Measurements from ENCODE around the gene PCSK7.
"Not testable (repeated sequence)": the region's sequence is repeated elsewhere in the genome, so short reads cannot be mapped to it uniquely, and the experiment has no call there.

Gene PCSK7

DNA sequence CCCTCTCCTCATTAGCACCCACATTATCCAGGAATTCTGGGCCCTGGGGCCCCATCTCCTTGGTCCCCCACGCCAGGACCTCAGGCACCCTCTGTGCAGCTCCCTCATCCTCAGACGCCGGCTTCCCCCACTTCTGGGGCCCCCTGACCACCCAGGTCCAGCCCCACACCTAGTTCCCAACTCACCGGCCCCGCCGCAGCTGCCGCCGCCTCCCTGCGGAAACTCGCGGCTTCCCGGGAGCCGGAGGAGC is at the start of gene PCSK7:
TSS of gene PCSK7 (minus strand) at position 232 of the 250 bp plus-strand sequence. CDS start 2,229 bp downstream, outside the sequence.
- DNase-seq (ENCODE audit: low read depth in 2 of 2), result no peak

DNA sequence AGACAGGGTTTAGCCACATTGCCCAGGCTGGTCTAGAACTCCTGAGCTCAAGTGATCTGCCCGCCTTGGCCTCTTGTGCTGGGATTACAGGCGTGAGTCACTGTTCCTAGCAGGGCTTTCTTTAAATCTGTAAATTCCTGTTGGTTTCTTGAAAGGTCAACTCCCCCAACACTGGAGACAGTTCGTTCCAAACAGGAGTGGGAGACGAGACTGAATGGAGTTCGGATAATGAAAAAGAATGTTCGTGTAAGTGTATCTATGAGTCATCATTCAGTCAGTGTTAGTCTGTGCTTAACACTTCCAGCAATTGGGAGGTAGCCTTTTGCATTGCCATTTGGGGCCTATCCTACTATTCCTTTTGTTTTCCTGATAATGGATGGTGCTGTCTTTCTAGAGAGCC is 49.3 kb upstream of the PCSK7 start:
- no peak for DNase-seq (ENCODE audit: low read depth in 2 of 2)

- no peak for DNase-seq (ENCODE audit: low read depth in 2 of 2)
These were observed 48.0 kb upstream of the PCSK7 start for GRCh38 chr11:117279711-117280376.

- DNase-seq (ENCODE audit: low read depth in 2 of 2), result no peak
These were observed 46.5 kb upstream of the PCSK7 start for GRCh38 chr11:117278347-117278746.

GRCh38 chr11:117273550-117274289 is 41.8 kb upstream of the PCSK7 start:
- DNase-seq (ENCODE audit: low read depth in 2 of 2), result no peak

DNA sequence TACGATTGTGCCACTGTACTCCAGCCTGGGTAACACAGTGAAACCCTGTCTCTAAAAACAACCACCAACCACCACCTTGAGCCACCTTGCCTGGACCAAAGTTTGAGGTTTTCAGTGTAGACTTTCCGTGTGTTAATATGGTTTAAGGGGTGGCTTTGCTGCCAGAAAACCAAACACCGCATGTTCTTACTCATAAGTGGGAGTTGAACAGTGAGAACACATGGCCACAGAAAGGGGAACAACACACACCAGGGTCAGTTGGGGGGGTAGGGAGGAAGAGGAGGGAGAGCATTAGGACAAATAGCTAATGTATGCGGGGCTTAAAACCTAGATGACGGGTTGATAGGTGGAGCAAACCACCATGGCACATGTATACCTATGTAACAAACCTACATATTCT is 40.3 kb upstream of the PCSK7 start:
- not testable (repeated sequence) for DNase-seq (ENCODE audit: low read depth in 2 of 2)

DNA sequence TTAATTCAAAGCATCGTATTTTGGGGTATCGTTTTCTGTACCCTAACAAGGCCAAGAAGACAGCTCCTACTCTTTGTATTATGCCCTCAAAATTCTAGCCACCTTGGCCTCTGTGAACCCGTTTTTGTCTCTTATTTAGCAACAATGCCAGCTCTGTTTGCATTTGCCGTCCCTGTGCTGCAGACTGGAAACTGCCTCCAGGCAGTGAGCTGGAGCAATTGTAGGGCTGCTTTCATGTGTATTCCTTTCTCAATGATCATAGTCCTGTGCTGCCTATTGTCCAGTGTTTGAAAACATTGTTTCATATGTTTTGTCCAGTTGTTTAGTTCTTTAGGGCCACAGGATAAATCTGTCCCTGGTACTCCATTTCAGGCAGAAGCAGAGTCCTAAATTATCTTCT is 39.3 kb upstream of the PCSK7 start:
- DNase-seq (ENCODE audit: low read depth in 2 of 2), result no peak

- no peak for DNase-seq (ENCODE audit: low read depth in 2 of 2)
These were observed 38.0 kb upstream of the PCSK7 start for GRCh38 chr11:117269856-117270255.

GRCh38 chr11:117265745-117266144 is 33.9 kb upstream of the PCSK7 start:
- no peak for DNase-seq (ENCODE audit: low read depth in 2 of 2)

DNA sequence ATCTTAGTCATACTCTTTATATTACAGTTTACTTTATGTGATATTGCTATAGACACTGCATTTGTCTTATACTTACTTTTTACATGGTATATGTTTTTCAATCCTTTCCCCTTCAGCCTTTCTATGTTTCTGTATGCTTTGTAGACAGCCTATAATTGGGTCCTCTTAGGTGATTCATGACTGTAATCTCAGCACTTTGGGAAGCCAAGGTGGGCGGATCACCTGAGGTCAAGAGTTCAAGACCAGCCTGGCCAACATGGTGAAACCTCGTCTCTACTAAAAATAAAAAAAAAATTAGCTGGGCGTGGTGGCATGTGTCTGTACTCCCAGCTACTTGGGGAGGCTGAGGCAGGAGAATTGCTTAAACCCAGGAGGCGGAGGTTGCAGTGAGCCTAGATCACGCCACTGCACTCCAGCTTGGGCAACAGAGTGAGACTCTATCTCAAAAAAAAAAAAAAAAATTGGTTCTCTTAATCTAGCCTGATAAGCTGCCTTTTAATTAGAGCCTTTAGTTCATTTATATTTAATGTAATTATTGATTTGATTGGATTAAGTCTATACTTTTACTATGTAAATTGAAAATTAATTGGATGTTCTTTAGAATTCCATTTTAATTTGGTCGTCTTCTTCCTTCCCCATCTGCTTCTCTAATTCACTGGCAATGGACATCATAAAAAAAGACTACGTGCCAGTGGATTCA is 32.9 kb upstream of the PCSK7 start:
- DNase-seq (ENCODE audit: low read depth in 2 of 2), result not testable (repeated sequence)

- no peak for DNase-seq (ENCODE audit: low read depth in 2 of 2)
These were observed 27.5 kb upstream of the PCSK7 start for GRCh38 chr11:117259417-117259816.

DNA sequence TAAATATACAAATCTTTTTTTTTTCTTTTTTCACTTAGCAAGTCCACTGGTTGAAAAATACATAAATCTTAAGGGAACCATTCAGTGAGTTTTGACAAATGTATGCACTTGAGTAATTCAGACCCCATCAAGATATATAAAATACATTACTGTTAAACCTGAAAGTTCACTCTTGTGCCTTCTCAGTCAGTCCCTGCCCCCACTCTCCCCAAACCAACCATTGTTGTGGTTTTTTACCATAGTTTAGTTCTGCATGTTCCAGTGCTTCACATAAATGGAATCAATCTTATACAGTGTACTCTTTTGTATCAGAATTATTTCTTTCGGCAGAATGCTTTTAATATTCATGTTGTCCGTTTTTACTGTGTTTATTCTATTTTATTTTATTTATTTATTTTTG is 26.7 kb upstream of the PCSK7 start:
- DNase-seq (ENCODE audit: low read depth in 2 of 2), result no peak

GRCh38 chr11:117256573-117256972 is 24.7 kb upstream of the PCSK7 start:
- DNase-seq (ENCODE audit: low read depth in 2 of 2), result no peak

GRCh38 chr11:117255966-117256365 is 24.1 kb upstream of the PCSK7 start:
- no peak for DNase-seq (ENCODE audit: low read depth in 2 of 2)

DNA sequence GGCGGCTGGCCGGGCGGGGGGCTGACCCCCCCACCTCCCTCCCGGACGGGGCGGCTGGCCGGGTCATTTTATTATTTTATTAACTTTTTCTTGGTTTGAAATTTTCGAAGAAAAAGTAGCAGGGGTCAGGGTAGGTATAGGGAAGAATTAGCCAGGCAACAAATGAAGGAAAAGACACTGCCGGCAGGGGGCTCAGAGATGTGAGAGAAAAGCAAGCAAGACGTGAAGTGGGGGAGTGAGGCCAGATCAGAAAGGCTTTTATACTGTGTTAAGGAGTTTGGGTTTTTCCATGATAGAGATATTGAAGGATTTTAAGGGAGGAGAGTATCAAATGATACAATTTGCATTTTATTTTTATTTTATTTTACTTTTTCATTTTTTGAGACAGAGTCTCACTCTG is 19.6 kb upstream of the PCSK7 start:
- no peak for DNase-seq (ENCODE audit: low read depth in 2 of 2)

- DNase-seq (ENCODE audit: low read depth in 2 of 2), result no peak
These were observed 17.7 kb upstream of the PCSK7 start for GRCh38 chr11:117249571-117249970.

DNA sequence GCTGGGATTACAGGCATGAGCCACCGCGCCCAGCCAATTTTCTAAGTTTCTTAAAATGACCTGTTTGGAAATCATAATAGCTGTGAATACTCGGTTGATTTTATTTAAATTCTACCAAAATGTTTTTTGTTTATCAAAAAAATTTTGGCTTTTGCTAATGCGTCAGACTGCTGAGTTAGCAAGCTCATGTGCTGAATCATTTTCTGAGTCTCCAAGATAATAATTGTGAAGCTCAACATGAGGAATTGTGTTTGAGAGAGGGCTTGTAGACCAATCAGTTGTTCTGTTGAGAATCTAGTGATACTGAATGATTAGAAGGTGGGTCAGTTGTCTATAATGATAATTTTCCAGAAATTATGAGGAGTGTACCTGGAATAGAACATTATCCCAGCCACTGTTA is 16.5 kb upstream of the PCSK7 start:
- DNase-seq (ENCODE audit: low read depth in 2 of 2), result no peak

GRCh38 chr11:117239295-117239694 is 7.4 kb upstream of the PCSK7 start:
- no peak for DNase-seq (ENCODE audit: low read depth in 2 of 2)

- no peak for DNase-seq (ENCODE audit: low read depth in 2 of 2)
These were observed 6.3 kb upstream of the PCSK7 start for GRCh38 chr11:117238221-117238620.

- DNase-seq (ENCODE audit: low read depth in 2 of 2), result no peak
These were observed 1.1 kb upstream of the PCSK7 start for GRCh38 chr11:117232911-117233409.

- peak; percentile 55 to 59 for DNase-seq (ENCODE audit: low read depth in 2 of 2)
These were observed 412 bp upstream of the PCSK7 start, which contains the start of gene RNF214 for GRCh38 chr11:117232092-117232878. RNF214 (plus strand) TSS chr11:117232671; CDS start chr11:117234273, 1,602 bp downstream.

Data from stimulated activated CD8-positive, alpha-beta memory T cell treated with anti-CD3 and anti-CD28 coated beads, Interleukin-2, amount 100 ng/mL, for 1 hour (primary cell).